Neuronal stem cell (in vitro differentiated cells): ENCODE measurements around the gene ARHGEF28.

Experiments
- DNase-seq: peaks from one replicate; pipeline ENCODE4 v3.0.0-alpha.2; 2013; ENCODE audit warnings: low spot score
- H2AFZ ChIP-seq: one replicate; pipeline ENCODE4 v1.6.1; 2013; ENCODE audit warnings: mild to moderate bottlenecking, low read length, inconsistent platforms
- H2AK5ac ChIP-seq: 2 replicates; pipeline ENCODE4 v1.6.1; 2013; ENCODE audit warnings: low read depth, mild to moderate bottlenecking, inconsistent platforms, low read length, moderate library complexity, mixed read lengths
- H2BK120ac ChIP-seq: 2 replicates; pipeline ENCODE4 v1.6.1; 2013; ENCODE audit warnings: low read depth, mild to moderate bottlenecking, inconsistent platforms, low read length, moderate library complexity, mixed read lengths
- H2BK12ac ChIP-seq: one replicate; pipeline ENCODE4 v1.6.1; 2013; ENCODE audit warnings: low read length, inconsistent platforms
- H2BK15ac ChIP-seq: 2 replicates; pipeline ENCODE4 v1.6.1; 2013; ENCODE audit warnings: mild to moderate bottlenecking, low read length, inconsistent platforms, mixed read lengths
- H2BK5ac ChIP-seq: one replicate; pipeline ENCODE4 v1.6.1; 2013; ENCODE audit warnings: inconsistent platforms, mild to moderate bottlenecking, low read length, moderate library complexity
- H3K14ac ChIP-seq: one replicate; pipeline ENCODE4 v1.6.1; 2013; ENCODE audit warnings: low read length, inconsistent platforms
- H3K18ac ChIP-seq: 2 replicates; pipeline ENCODE4 v1.6.1; 2013; ENCODE audit warnings: low read length, inconsistent platforms
- H3K23ac ChIP-seq: 2 replicates; pipeline ENCODE4 v1.6.1; 2013; ENCODE audit warnings: low read depth, mild to moderate bottlenecking, mixed read lengths, low read length, inconsistent platforms; ENCODE audit not compliant: poor library complexity
- H3K27ac ChIP-seq: replicated peaks from 3 replicates; pipeline ENCODE4 v1.5.1; 2013; ENCODE audit warnings: low read length, inconsistent platforms
- H3K27me3 ChIP-seq, 3 experiments: 2 replicates each; pipeline ENCODE4 v1.6.1; 2013; ENCODE audit warnings: low read length in 3 of 3, mild to moderate bottlenecking in 2 of 3, inconsistent platforms in 1 of 3, low read depth in 1 of 3, mixed read lengths in 1 of 3, moderate library complexity in 1 of 3; ENCODE audit not compliant: control insufficient read depth in 3 of 3, insufficient read depth in 3 of 3
- H3K36me3 ChIP-seq, 2 donors: replicated peaks in 1 of 2; 2 replicates each; pipeline ENCODE4 v1.6.1; 2013; ENCODE audit warnings: low read length in 2 of 2; ENCODE audit not compliant: control insufficient read depth in 2 of 2, insufficient read depth in 2 of 2
- H3K4ac ChIP-seq: 2 replicates; pipeline ENCODE4 v1.6.1; 2013; ENCODE audit warnings: inconsistent platforms, mild to moderate bottlenecking, low read length, moderate library complexity
- H3K4me1 ChIP-seq, 2 donors: 1 replicate in 1 of 2; 2 replicates in 1 of 2; pipeline ENCODE4 v1.6.1; 2013; ENCODE audit warnings: low read length in 2 of 2, low read depth in 1 of 2; ENCODE audit not compliant: control insufficient read depth in 2 of 2, insufficient read depth in 1 of 2
- H3K4me2 ChIP-seq: one replicate; pipeline ENCODE4 v1.6.1; 2013; ENCODE audit warnings: mild to moderate bottlenecking, low read length, inconsistent platforms; ENCODE audit not compliant: insufficient read depth, poor library complexity, severe bottlenecking
- H3K4me3 ChIP-seq, 2 donors: 2 replicates each; pipeline ENCODE4 v1.5.1; 2013; ENCODE audit warnings: low read length in 2 of 2, mild to moderate bottlenecking in 2 of 2, inconsistent platforms in 1 of 2, moderate library complexity in 1 of 2
- H3K79me1 ChIP-seq: one replicate; pipeline ENCODE4 v1.6.1; 2013; ENCODE audit warnings: low read depth, mild to moderate bottlenecking, inconsistent platforms, low read length, moderate library complexity
- H3K9ac ChIP-seq: one replicate; pipeline ENCODE4 v1.6.1; 2013; ENCODE audit warnings: mild to moderate bottlenecking, low read depth, low read length, inconsistent platforms; ENCODE audit not compliant: poor library complexity
- H3K9me3 ChIP-seq, 2 donors: replicated peaks in 1 of 2; 2 replicates each; pipeline versions ENCODE3 to v1.6.1; 2013; ENCODE audit warnings: low read length in 2 of 2, mild to moderate bottlenecking in 2 of 2, inconsistent platforms in 1 of 2, low read depth in 1 of 2, mixed read lengths in 1 of 2, moderate library complexity in 1 of 2; ENCODE audit not compliant: control insufficient read depth in 2 of 2, insufficient read depth in 1 of 2
- H4K8ac ChIP-seq: one replicate; pipeline ENCODE4 v1.6.1; 2013; ENCODE audit warnings: low read depth, mild to moderate bottlenecking, inconsistent platforms, low read length, moderate library complexity
- H4K91ac ChIP-seq: one replicate; pipeline ENCODE4 v1.6.1; 2013; ENCODE audit warnings: low read length, low read depth, mild to moderate bottlenecking, inconsistent platforms; ENCODE audit not compliant: poor library complexity
- WGBS, 2 donors: extraction: QIAGEN DNeasy Blood & Tissue Kit; methylation state at CpG; one replicate each; pipeline ENCODE4 v1.1.7; 2013; ENCODE audit warnings: missing lambda C conversion rate in 2 of 2, mixed read lengths in 1 of 2; ENCODE audit not compliant: insufficient read length in 2 of 2, insufficient replicate concordance in 1 of 2; ENCODE audit errors: extremely low coverage in 2 of 2; 5-methylcytosine and 5-hydroxymethylcytosine counted together

Gene ARHGEF28

GRCh38 chr5:73793911-73794310, 167.9 kb downstream of the ARHGEF28 start:
- H3K4me1 ChIP-seq, result no peaks in the 10 kb centered on the region
- no peak overlapping the region for H4K91ac ChIP-seq
- no peak overlapping the region for H3K14ac ChIP-seq
- H2BK5ac ChIP-seq, result no peak overlapping the region
- H2AK5ac ChIP-seq, result no peak overlapping the region
- no peak overlapping the region for H2BK12ac ChIP-seq
- no peak overlapping the region for H4K8ac ChIP-seq
- H3K27ac ChIP-seq, result no peak overlapping the region
- no peaks in the 10 kb centered on the region for H3K36me3 ChIP-seq
- no peak for DNase-seq
- no peak overlapping the region for H2BK15ac ChIP-seq
- no peak overlapping the region for H2BK120ac ChIP-seq
- H3K9me3 ChIP-seq, result no peaks in the 10 kb centered on the region
- no peak overlapping the region for H3K18ac ChIP-seq
- no CpG with 5 or more reads among the region's 5 CpGs for WGBS, 2 donors
- no peak overlapping the region for H3K4me3 ChIP-seq
- H3K4ac ChIP-seq, result no peak overlapping the region
- no peak overlapping the region for H3K4me2 ChIP-seq
- no peak overlapping the region for H3K9ac ChIP-seq
- no peaks in the 10 kb centered on the region for H3K27me3 ChIP-seq
- H3K23ac ChIP-seq, result no peak overlapping the region
- H3K79me1 ChIP-seq, result no peaks in the 10 kb centered on the region
- H2AFZ ChIP-seq, result no peak overlapping the region

DNA sequence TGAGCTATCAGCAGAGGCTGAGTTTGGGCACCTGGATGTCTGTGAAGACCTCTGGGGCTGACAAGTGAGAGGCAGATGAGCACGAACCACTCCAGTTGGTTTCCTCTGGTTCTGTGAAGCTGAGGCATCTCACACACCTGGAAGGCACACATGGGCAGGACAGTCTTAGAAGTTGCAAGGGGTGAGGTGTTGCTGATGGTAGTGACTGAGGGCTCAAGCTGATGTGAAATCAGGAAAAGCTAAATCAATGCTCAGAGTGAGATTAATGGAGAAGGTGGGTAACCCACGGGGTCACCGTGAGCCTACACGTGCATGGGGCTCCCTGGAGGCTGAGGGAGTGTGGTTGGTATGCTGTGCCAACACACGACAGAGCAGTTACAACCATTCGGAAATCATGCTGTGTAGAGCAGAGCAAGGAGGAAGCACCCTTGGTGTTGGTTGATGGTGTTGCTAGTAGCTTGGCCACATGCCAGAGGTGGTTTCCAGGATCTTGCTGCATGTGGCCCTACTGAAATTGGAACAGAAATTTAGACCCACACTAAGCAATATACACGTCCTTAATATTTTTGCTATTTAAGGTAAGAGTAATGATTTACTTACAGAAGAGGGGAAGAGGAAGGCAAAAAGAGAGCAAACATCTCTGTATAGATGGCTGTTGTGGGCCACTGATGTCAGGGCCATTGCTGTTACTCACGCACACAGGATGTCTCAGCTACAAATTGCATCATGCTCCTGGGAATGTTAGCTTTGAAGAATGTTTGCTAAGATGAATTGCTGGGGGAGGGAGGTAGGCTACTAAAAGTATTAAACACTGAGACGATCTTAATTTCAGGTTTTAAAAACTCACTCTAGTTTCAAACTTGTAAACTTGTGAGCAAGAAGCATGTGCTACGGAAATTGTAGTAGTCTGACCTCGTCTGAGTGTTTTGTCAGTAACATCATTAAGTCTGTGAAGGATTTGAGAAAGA, 170.5 kb downstream of the ARHGEF28 start:
- no peaks in the 10 kb centered on the region for H3K79me1 ChIP-seq
- no peak overlapping the region for H2AFZ ChIP-seq
- no peak overlapping the region for H2BK15ac ChIP-seq
- DNase-seq, result no peak
- no peak overlapping the region for H3K27ac ChIP-seq
- H3K4me1 ChIP-seq, result no peaks in the 10 kb centered on the region
- H3K27me3 ChIP-seq, result no peaks in the 10 kb centered on the region
- WGBS, 2 donors, result no CpG with 5 or more reads among the region's 11 CpGs
- H3K9ac ChIP-seq, result no peak overlapping the region
- H3K14ac ChIP-seq, result peak overlapping the region; percentile 65
- no peak overlapping the region for H4K8ac ChIP-seq
- H4K91ac ChIP-seq, result no peak overlapping the region
- H2AK5ac ChIP-seq, result no peak overlapping the region
- H3K9me3 ChIP-seq, result no peaks in the 10 kb centered on the region
- H2BK12ac ChIP-seq, result no peak overlapping the region
- no peak overlapping the region for H2BK5ac ChIP-seq
- no peak overlapping the region for H2BK120ac ChIP-seq
- no peak overlapping the region for H3K4me3 ChIP-seq
- no peak overlapping the region for H3K4ac ChIP-seq
- H3K23ac ChIP-seq, result no peak overlapping the region
- H3K4me2 ChIP-seq, result no peak overlapping the region
- no peaks in the 10 kb centered on the region for H3K36me3 ChIP-seq
- H3K18ac ChIP-seq, result no peak overlapping the region

DNA sequence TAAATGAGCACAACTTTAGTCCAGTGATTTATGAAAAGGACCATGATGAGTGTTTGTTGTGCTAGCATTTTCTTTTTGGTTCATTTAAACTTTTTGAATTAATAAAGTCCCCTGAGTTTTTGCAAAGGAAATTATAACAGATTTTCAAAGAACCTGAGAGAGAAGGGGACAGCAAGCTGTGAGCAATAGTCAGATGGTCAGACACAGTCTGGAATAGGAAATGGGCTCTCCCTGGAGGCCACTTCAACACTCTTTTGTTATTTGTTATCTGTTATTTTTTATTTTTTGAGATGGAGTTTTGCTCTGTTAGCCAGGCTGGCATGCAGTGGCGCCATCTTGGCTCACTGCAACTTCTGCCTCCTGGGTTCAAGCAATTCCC, 171.1 kb downstream of the ARHGEF28 start:
- Histone ChIP-seq H3K4me3 (no peak overlapping the region), H3K79me1 (no peaks in the 10 kb centered on the region), H2BK12ac (no peak overlapping the region), H4K8ac (no peak overlapping the region), H3K9me3 (no peaks in the 10 kb centered on the region), H2AFZ (no peak overlapping the region), H2BK120ac (no peak overlapping the region), H3K27ac (no peak overlapping the region), H3K4me1 (no peaks in the 10 kb centered on the region), H3K4ac (no peak overlapping the region), H2AK5ac (no peak overlapping the region), H3K23ac (no peak overlapping the region), H3K14ac (no peak overlapping the region), H3K27me3 (no peaks in the 10 kb centered on the region), H2BK15ac (no peak overlapping the region), H3K4me2 (no peak overlapping the region), H3K18ac (no peak overlapping the region), H3K9ac (no peak overlapping the region), H4K91ac (no peak overlapping the region), H2BK5ac (no peak overlapping the region), H3K36me3 (no peaks in the 10 kb centered on the region)
- DNase-seq, result no peak
- WGBS, 2 donors, result no CpG with 5 or more reads among the region's 1 CpG

GRCh38 chr5:73799401-73799972, 173.5 kb downstream of the ARHGEF28 start:
- Histone ChIP-seq H3K79me1 (no peaks in the 10 kb centered on the region), H3K4ac (no peak overlapping the region), H3K18ac (no peak overlapping the region), H2AK5ac (no peak overlapping the region), H2BK5ac (no peak overlapping the region), H3K9ac (no peak overlapping the region), H2BK12ac (no peak overlapping the region), H4K91ac (no peak overlapping the region), H3K23ac (no peak overlapping the region), H3K14ac (no peak overlapping the region), H3K36me3 (no peaks in the 10 kb centered on the region), H3K9me3 (no peaks in the 10 kb centered on the region), H3K27me3 (no peaks in the 10 kb centered on the region), H3K4me1 (no peaks in the 10 kb centered on the region), H3K27ac (no peak overlapping the region), H2AFZ (no peak overlapping the region), H3K4me3 (no peak overlapping the region), H2BK120ac (no peak overlapping the region), H4K8ac (no peak overlapping the region), H2BK15ac (no peak overlapping the region), H3K4me2 (no peak overlapping the region)
- no CpG with 5 or more reads among the region's 3 CpGs for WGBS, 2 donors
- no peak for DNase-seq
